Endothelial cell of umbilical vein (primary cell): ENCODE results near the gene SPAG8. TPM values are rescaled to one million over a fixed set of nuclear protein-coding genes. Genes with fewer than 3 reads are reported as not detected.
A peak's percentile ranks its signal among the peaks of the same experiment; 100 is the strongest.

Experiments
- BruUV-seq: library from RNA; stranded (reverse); fragments of 400-500 nt; replicated peaks from 2 replicates; lab custom pipeline; 2021; lab: Mats Ljungman, UMichigan
- CTCF ChIA-PET: fragments of 300-600, 350-600 bp; sonication (Branson Sonifier 250); formaldehyde crosslinking; loops from one replicate; lab custom pipeline; 2021; ENCODE audit warnings: antibody characterized with exemption, inconsistent platforms; lab: Charles Lee
- POLR2A ChIA-PET: fragments of 300-600, 350-600 bp; sonication (Branson Sonifier 250); formaldehyde crosslinking; loops from one replicate; lab custom pipeline; 2021; ENCODE audit warnings: antibody characterized with exemption, inconsistent platforms; lab: Charles Lee
- DNase-seq: peaks from one replicate; pipeline ENCODE4 v3.0.0-alpha.2; 2011; ENCODE audit warnings: low read depth, low spot score
- FAIRE-seq: peaks from 2 replicates; lab custom pipeline; 2011; peaks lifted over from hg19 to GRCh38; lab: Jason Lieb, UNC
- H2AFZ ChIP-seq: 2 replicates; pipeline ENCODE4 v1.6.0; 2012; ENCODE audit warnings: low read depth, low read length, control low read depth, inconsistent platforms
- H3K27ac ChIP-seq: 2 replicates; pipeline ENCODE4 v1.5.1; 2011; ENCODE audit warnings: low read depth, mild to moderate bottlenecking, control low read depth, low read length, moderate library complexity; ENCODE audit not compliant: insufficient read depth
- H3K27me3 ChIP-seq, 2 experiments: 2 replicates each; pipeline versions ENCODE4 v1.6.0 to v1.6.1; 2011; ENCODE audit warnings: low read length in 2 of 2, mixed read lengths in 1 of 2; ENCODE audit not compliant: control insufficient read depth in 2 of 2, insufficient read depth in 2 of 2
- H3K36me3 ChIP-seq, 2 experiments: 2 replicates in 1 of 2; 3 replicates in 1 of 2; pipeline ENCODE4 v1.5.1; 2011; ENCODE audit warnings: low read length in 2 of 2, mild to moderate bottlenecking in 1 of 2, moderate library complexity in 1 of 2; ENCODE audit not compliant: control insufficient read depth in 2 of 2, insufficient read depth in 2 of 2; ENCODE audit errors: extremely low read depth in 1 of 2
- H3K4me1 ChIP-seq: 3 replicates; pipeline ENCODE4 v1.5.1; 2011; ENCODE audit warnings: mild to moderate bottlenecking, low read length; ENCODE audit not compliant: control insufficient read depth, insufficient read depth; ENCODE audit errors: extremely low read depth
- H3K4me2 ChIP-seq: 2 replicates; pipeline ENCODE4 v1.6.1; 2011; ENCODE audit warnings: low read length, control low read depth, mixed read lengths; ENCODE audit not compliant: insufficient read depth
- H3K4me3 ChIP-seq, 3 experiments: fragments of 200-600 bp in 1 of 3; sonication (generic), shearing (Covaris generic) in 1 of 3; replicated peaks in 1 of 3; 2 replicates each; pipeline ENCODE4 v1.5.1; 2011 to 2016; ENCODE audit warnings: control low read depth in 3 of 3, low read length in 3 of 3, mild to moderate bottlenecking in 2 of 3, inconsistent platforms in 1 of 3, low read depth in 1 of 3, moderate library complexity in 1 of 3; ENCODE audit not compliant: insufficient read depth in 1 of 3
- H3K79me2 ChIP-seq: 2 replicates; pipeline ENCODE4 v1.6.0; 2012; ENCODE audit warnings: low read length, inconsistent platforms; ENCODE audit not compliant: control insufficient read depth, insufficient read depth
- H3K9ac ChIP-seq: replicated peaks from 2 replicates; pipeline ENCODE3; 2011; ENCODE audit warnings: low read length, control low read depth; ENCODE audit not compliant: insufficient read depth; ENCODE audit errors: extremely low read depth
- H3K9me1 ChIP-seq: replicated peaks from 3 replicates; pipeline ENCODE4 v1.6.0; 2011; ENCODE audit warnings: mild to moderate bottlenecking, low read length; ENCODE audit not compliant: control insufficient read depth, insufficient read depth; ENCODE audit errors: extremely low read depth
- H3K9me3 ChIP-seq: replicated peaks from 2 replicates; pipeline ENCODE4 v1.5.1; 2012; ENCODE audit warnings: low read length, inconsistent platforms; ENCODE audit not compliant: control insufficient read depth, insufficient read depth
- H4K20me1 ChIP-seq: replicated peaks from 2 replicates; pipeline ENCODE3; 2011; ENCODE audit warnings: mild to moderate bottlenecking, low read length; ENCODE audit not compliant: control insufficient read depth, insufficient read depth; ENCODE audit errors: extremely low read depth
- CTCF ChIP-seq, 2 donors: IDR thresholded peaks; 1 replicate in 1 of 2; 2 replicates in 1 of 2; pipeline ENCODE4 v1.5.1; 2011; ENCODE audit warnings: low read length in 2 of 2, mild to moderate bottlenecking in 2 of 2, moderate library complexity in 2 of 2, control low read depth in 1 of 2, inconsistent platforms in 1 of 2, low read depth in 1 of 2; ENCODE audit not compliant: insufficient read depth in 1 of 2; ENCODE audit errors: extremely low read depth in 1 of 2
- POLR2A ChIP-seq: IDR thresholded peaks from 2 replicates; pipeline ENCODE4 v1.6.1; 2012; ENCODE audit warnings: low read depth, mild to moderate bottlenecking, control low read depth, low read length
- dilution Hi-C: fragments of 300-500 bp; cut with MboI; formaldehyde crosslinking; loops from one replicate; pipeline ENCODE4 v1.15.0; 2019; ENCODE audit warnings: low sequenced_read_pairs; ENCODE audit not compliant: extremely low pct_ligation_motif_present
- intact Hi-C: fragments of 100-400 bp; cut with micrococcal nuclease; formaldehyde crosslinking; loops from one replicate; pipeline ENCODE4 v1.10.0; 2022
- polyA plus RNA-seq, 4 experiments: library from polyadenylated mRNA; depleted of rRNA in 3 of 4; stranded (reverse) in 3 of 4; unstranded in 1 of 4; fragments of >200 nt; gene quantifications; 2 replicates each; pipeline versions ENCODE4 v1.2.1 to v1.2.3, GENCODE V29; 2011 to 2012; ENCODE audit warnings: missing spikeins in 1 of 4
- total RNA-seq: library from RNA; stranded (reverse); gene quantifications from 2 replicates; pipeline ENCODE4 v1.2.3, GENCODE V29; 2021

Gene SPAG8
- total and polyA plus RNA-seq, 2 donors (not counting 3 experiments of a cell fraction or from before 2014, with no cell fraction given) = 0.21 to 0.69 TPM

GRCh38 chr9:35814106-35814840 is 2.2 kb upstream of the SPAG8 start:
- ChIA-PET CTCF (interaction anchor here (0.5 to 5.8 kb wide), 23 partner anchors 8 to 97 kb away, joined by 3 to 130 read pairs (median 4); partner anchors contain the start of genes CREB3, GBA2, NPR2 and RGP1), POLR2A (interaction anchor here (1.0 kb wide), 1 partner anchor 82 kb away, joined by 7 read pairs; the partner anchor contains the start of genes CREB3 and TLN1)
- Histone ChIP-seq H3K9me1 (no peaks in the 10 kb centered on the region), H3K27me3 (no peaks in the 10 kb centered on the region), H3K9me3 (no peaks in the 10 kb centered on the region), H3K79me2 (no peaks in the 10 kb centered on the region), H3K4me2 (peak overlapping the region; percentile 55), H3K4me1 (peaks cover 21% of the 10 kb centered on the region), H3K27ac (peak overlapping the region; percentile 44), H3K36me3 (no peaks in the 10 kb centered on the region), H3K4me3 (peak overlapping the region; percentile 6 to 89 (median 85)), H2AFZ (peak overlapping the region; percentile 40), H4K20me1 (no peaks in the 10 kb centered on the region), H3K9ac (peak overlapping the region; percentile 66)
- FAIRE-seq = peak; percentile 82
- peak; percentile 46 for DNase-seq
- dilution Hi-C loops (no loop called here), intact Hi-C loops (no loop called here)
- TF ChIP-seq POLR2A = no peak
- peak in 1 of 2 donors; percentile 37 for TF ChIP-seq CTCF (IDR thresholded peaks at IDR 0.05; ENCODE audit: extremely low read depth in 1 of 2, insufficient read depth in 1 of 2, low read depth in 1 of 2, low read length in 2 of 2)
- TSS peak; percentile 39 for BruUV-seq
